Measurements from ENCODE around the gene GLP1R. TPM values are rescaled to one million over a fixed set of nuclear protein-coding genes. Genes with fewer than 3 reads are reported as not detected.

Gene GLP1R
- total and polyA plus RNA-seq, 4 donors, result not detected

DNA sequence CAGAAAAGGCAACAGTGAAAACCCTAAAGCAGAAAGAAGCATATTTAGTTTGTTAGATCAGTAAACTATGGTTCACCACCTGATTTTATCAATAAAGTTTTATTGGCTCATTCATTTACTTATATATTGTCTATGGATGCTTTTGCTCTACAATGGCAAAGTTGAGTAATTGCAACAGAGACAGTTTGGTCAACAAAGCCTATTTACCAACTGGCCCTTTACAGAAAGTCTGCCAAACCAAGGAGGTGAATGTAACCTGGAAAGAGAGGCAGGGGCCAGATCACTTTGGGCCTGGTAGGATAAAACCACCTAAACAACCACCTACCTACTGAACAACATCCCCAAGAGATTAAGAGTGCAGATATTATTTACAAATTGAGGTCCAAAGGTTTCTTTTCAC is 47.0 kb downstream of the GLP1R start:
- DNase-seq (no peak), ATAC-seq (ENCODE audit: low FRiP score) (no peak)
- Histone ChIP-seq H3K4me3 (ENCODE audit: low read length in 2 of 2) (no peak overlapping the region), H3K9me3 (ENCODE audit: control insufficient read depth, low read length) (no peaks in the 10 kb centered on the region), H3K27me3 (ENCODE audit: control insufficient read depth in 1 of 2, insufficient read depth in 2 of 2, low read length in 1 of 2) (no peaks in the 10 kb centered on the region), H3K4me1 (ENCODE audit: control insufficient read depth in 1 of 2, insufficient read depth in 2 of 2, low read length in 2 of 2) (no peaks in the 10 kb centered on the region), H3K36me3 (ENCODE audit: control insufficient read depth in 1 of 2, insufficient read depth in 2 of 2, low read length in 1 of 2) (peaks cover 0 to 1% of the 10 kb centered on the region in 2 donors), H3K27ac (ENCODE audit: low read depth in 1 of 2, low read length in 2 of 2) (no peak overlapping the region)
- intact Hi-C loops (cut with DNase I), result no loop called here

- 86 to 94% methylated on average over 3 of the region's 3 CpGs for WGBS, 2 donors
- no peaks in the 10 kb centered on the region for H3K9me3 ChIP-seq (ENCODE audit: control insufficient read depth, low read length)
- H3K27ac ChIP-seq (ENCODE audit: low read depth in 1 of 2, low read length in 2 of 2), result no peak overlapping the region
- no peaks in the 10 kb centered on the region for H3K4me1 ChIP-seq (ENCODE audit: control insufficient read depth in 1 of 2, insufficient read depth in 2 of 2, low read length in 2 of 2)
- intact Hi-C loops (cut with DNase I), result no loop called here
- peaks cover 0 to 1% of the 10 kb centered on the region in 2 donors for H3K36me3 ChIP-seq (ENCODE audit: control insufficient read depth in 1 of 2, insufficient read depth in 2 of 2, low read length in 1 of 2)
- no peak for DNase-seq
- H3K27me3 ChIP-seq (ENCODE audit: control insufficient read depth in 1 of 2, insufficient read depth in 2 of 2, low read length in 1 of 2), result no peaks in the 10 kb centered on the region
- H3K4me3 ChIP-seq (ENCODE audit: low read length in 2 of 2), result no peak overlapping the region
- ATAC-seq (ENCODE audit: low FRiP score), result no peak
Observed at GRCh38 chr6:39100358-39100757, 51.8 kb downstream of the GLP1R start.

GRCh38 chr6:39102071-39102820 is 53.7 kb downstream of the GLP1R start:
- peak in 1 of 2 donors; percentile 76 for DNase-seq
- H3K36me3 ChIP-seq (ENCODE audit: control insufficient read depth in 1 of 2, insufficient read depth in 2 of 2, low read length in 1 of 2), result peaks cover 0 to 1% of the 10 kb centered on the region in 2 donors

DNA sequence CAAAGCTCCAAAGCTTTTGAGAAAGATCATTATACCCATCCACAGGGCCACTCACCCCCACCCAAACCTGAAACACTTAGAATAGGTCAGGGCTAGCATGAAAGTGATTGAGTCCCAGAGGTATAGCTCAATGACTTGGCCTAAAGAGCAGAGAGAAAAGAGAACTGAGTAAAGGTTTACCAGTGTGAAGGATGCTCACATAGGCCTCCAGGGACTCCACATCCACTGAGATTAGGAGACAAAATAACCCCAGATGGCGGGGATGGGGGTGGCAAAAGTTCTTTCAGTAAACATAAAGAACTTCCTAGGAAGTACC is 54.2 kb downstream of the GLP1R start:
- intact Hi-C loops (cut with DNase I), result no loop called here
- H3K4me3 ChIP-seq (ENCODE audit: low read length in 2 of 2), result no peak overlapping the region
- ATAC-seq (ENCODE audit: low FRiP score) (no peak), DNase-seq (no peak)
- no peaks in the 10 kb centered on the region for H3K27me3 ChIP-seq (ENCODE audit: control insufficient read depth in 1 of 2, insufficient read depth in 2 of 2, low read length in 1 of 2)
- H3K36me3 ChIP-seq (ENCODE audit: control insufficient read depth in 1 of 2, insufficient read depth in 2 of 2, low read length in 1 of 2), result peaks cover 0 to 1% of the 10 kb centered on the region in 2 donors
- WGBS, 2 donors, result 97 to 100% methylated on average over 1 of the region's 1 CpG
- no peaks in the 10 kb centered on the region for H3K4me1 ChIP-seq (ENCODE audit: control insufficient read depth in 1 of 2, insufficient read depth in 2 of 2, low read length in 2 of 2)
- no peak overlapping the region for H3K27ac ChIP-seq (ENCODE audit: low read depth in 1 of 2, low read length in 2 of 2)
- H3K9me3 ChIP-seq (ENCODE audit: control insufficient read depth, low read length), result no peaks in the 10 kb centered on the region

More at GRCh38 chr6:39102071-39102820, 53.7 kb downstream of the GLP1R start:
- no peak for ATAC-seq (ENCODE audit: low FRiP score)
- Histone ChIP-seq H3K27me3 (ENCODE audit: control insufficient read depth in 1 of 2, insufficient read depth in 2 of 2, low read length in 1 of 2) (no peaks in the 10 kb centered on the region), H3K4me1 (ENCODE audit: control insufficient read depth in 1 of 2, insufficient read depth in 2 of 2, low read length in 2 of 2) (no peaks in the 10 kb centered on the region), H3K4me3 (ENCODE audit: low read length in 2 of 2) (peak overlapping the region in 1 of 2 donors; percentile 24), H3K9me3 (ENCODE audit: control insufficient read depth, low read length) (no peaks in the 10 kb centered on the region), H3K27ac (ENCODE audit: low read depth in 1 of 2, low read length in 2 of 2) (no peak overlapping the region)
- intact Hi-C loops (cut with DNase I), result no loop called here
- 27 to 29% methylated on average over 12 of the region's 12 CpGs for WGBS, 2 donors

- Histone ChIP-seq H3K4me3 (ENCODE audit: low read length in 2 of 2) (no peak overlapping the region), H3K36me3 (ENCODE audit: control insufficient read depth in 1 of 2, insufficient read depth in 2 of 2, low read length in 1 of 2) (peaks cover 0 to 1% of the 10 kb centered on the region in 2 donors), H3K27ac (ENCODE audit: low read depth in 1 of 2, low read length in 2 of 2) (no peak overlapping the region), H3K4me1 (ENCODE audit: control insufficient read depth in 1 of 2, insufficient read depth in 2 of 2, low read length in 2 of 2) (no peaks in the 10 kb centered on the region), H3K27me3 (ENCODE audit: control insufficient read depth in 1 of 2, insufficient read depth in 2 of 2, low read length in 1 of 2) (no peaks in the 10 kb centered on the region), H3K9me3 (ENCODE audit: control insufficient read depth, low read length) (no peaks in the 10 kb centered on the region)
- ATAC-seq (ENCODE audit: low FRiP score), result no peak
- WGBS, 2 donors, result 83 to 84% methylated on average over 4 of the region's 4 CpGs
- DNase-seq, result no peak
- intact Hi-C loops (cut with DNase I), result no loop called here
Observed at GRCh38 chr6:39104528-39104927, 55.9 kb downstream of the GLP1R start.

DNA sequence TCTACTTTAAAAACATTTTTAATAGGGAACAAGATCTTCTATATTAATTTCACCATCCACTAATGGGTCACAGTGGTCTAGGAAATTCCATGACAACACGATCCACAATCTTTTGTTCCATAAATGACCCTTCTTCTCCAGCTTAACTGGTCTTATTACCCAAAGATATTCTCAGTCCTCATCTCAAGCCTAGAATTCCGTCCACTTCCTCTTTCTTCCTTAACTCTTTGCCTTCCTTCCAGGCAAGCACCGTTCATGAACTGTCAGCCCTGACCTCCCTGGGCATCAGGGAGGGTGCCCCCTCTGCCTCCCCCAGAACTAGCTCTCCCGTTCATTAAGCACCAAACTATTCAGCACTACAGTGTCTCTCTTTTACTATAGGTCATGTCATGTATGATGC is 58.5 kb downstream of the GLP1R start:
- 90 to 91% methylated on average over 4 of the region's 4 CpGs for WGBS, 2 donors
- H3K27ac ChIP-seq (ENCODE audit: low read depth in 1 of 2, low read length in 2 of 2), result no peak overlapping the region
- H3K36me3 ChIP-seq (ENCODE audit: control insufficient read depth in 1 of 2, insufficient read depth in 2 of 2, low read length in 1 of 2), result no peaks in the 10 kb centered on the region
- H3K27me3 ChIP-seq (ENCODE audit: control insufficient read depth in 1 of 2, insufficient read depth in 2 of 2, low read length in 1 of 2), result no peaks in the 10 kb centered on the region
- no peaks in the 10 kb centered on the region for H3K9me3 ChIP-seq (ENCODE audit: control insufficient read depth, low read length)
- DNase-seq (no peak), ATAC-seq (ENCODE audit: low FRiP score) (no peak)
- intact Hi-C loops (cut with DNase I), result no loop called here
- no peaks in the 10 kb centered on the region for H3K4me1 ChIP-seq (ENCODE audit: control insufficient read depth in 1 of 2, insufficient read depth in 2 of 2, low read length in 2 of 2)
- no peak overlapping the region for H3K4me3 ChIP-seq (ENCODE audit: low read length in 2 of 2)

- no peaks in the 10 kb centered on the region for H3K9me3 ChIP-seq (ENCODE audit: control insufficient read depth, low read length)
- H3K27me3 ChIP-seq (ENCODE audit: control insufficient read depth in 1 of 2, insufficient read depth in 2 of 2, low read length in 1 of 2), result no peaks in the 10 kb centered on the region
- H3K4me1 ChIP-seq (ENCODE audit: control insufficient read depth in 1 of 2, insufficient read depth in 2 of 2, low read length in 2 of 2), result no peaks in the 10 kb centered on the region
- no peak overlapping the region for H3K27ac ChIP-seq (ENCODE audit: low read depth in 1 of 2, low read length in 2 of 2)
- no peaks in the 10 kb centered on the region for H3K36me3 ChIP-seq (ENCODE audit: control insufficient read depth in 1 of 2, insufficient read depth in 2 of 2, low read length in 1 of 2)
- 40 to 42% methylated on average over 2 of the region's 2 CpGs for WGBS, 2 donors
- no peak overlapping the region for H3K4me3 ChIP-seq (ENCODE audit: low read length in 2 of 2)
- no peak for ATAC-seq (ENCODE audit: low FRiP score)
- DNase-seq, result no peak
- intact Hi-C loops (cut with DNase I), result no loop called here
Observed at GRCh38 chr6:39107641-39108040, 59.1 kb downstream of the GLP1R start.

- no peaks in the 10 kb centered on the region for H3K9me3 ChIP-seq (ENCODE audit: control insufficient read depth, low read length)
- no peaks in the 10 kb centered on the region for H3K36me3 ChIP-seq (ENCODE audit: control insufficient read depth in 1 of 2, insufficient read depth in 2 of 2, low read length in 1 of 2)
- no peaks in the 10 kb centered on the region for H3K27me3 ChIP-seq (ENCODE audit: control insufficient read depth in 1 of 2, insufficient read depth in 2 of 2, low read length in 1 of 2)
- no peak overlapping the region for H3K27ac ChIP-seq (ENCODE audit: low read depth in 1 of 2, low read length in 2 of 2)
- H3K4me1 ChIP-seq (ENCODE audit: control insufficient read depth in 1 of 2, insufficient read depth in 2 of 2, low read length in 2 of 2), result no peaks in the 10 kb centered on the region
- DNase-seq, result no peak
- intact Hi-C loops (cut with DNase I), result no loop called here
- no peak overlapping the region for H3K4me3 ChIP-seq (ENCODE audit: low read length in 2 of 2)
- no peak for ATAC-seq (ENCODE audit: low FRiP score)
- WGBS, 2 donors, result 86 to 90% methylated on average over 7 of the region's 7 CpGs
Observed at GRCh38 chr6:39108041-39108839, 59.7 kb downstream of the GLP1R start.

GRCh38 chr6:39111280-39111679 is 62.7 kb downstream of the GLP1R start:
- no peak for ATAC-seq (ENCODE audit: low FRiP score)
- H3K4me1 ChIP-seq (ENCODE audit: control insufficient read depth in 1 of 2, insufficient read depth in 2 of 2, low read length in 2 of 2), result no peaks in the 10 kb centered on the region
- H3K9me3 ChIP-seq (ENCODE audit: control insufficient read depth, low read length), result no peaks in the 10 kb centered on the region
- intact Hi-C loops (cut with DNase I), result no loop called here
- no peak for DNase-seq
- H3K4me3 ChIP-seq (ENCODE audit: low read length in 2 of 2), result no peak overlapping the region
- WGBS, 2 donors, result 92 to 93% methylated on average over 5 of the region's 5 CpGs
- no peaks in the 10 kb centered on the region for H3K36me3 ChIP-seq (ENCODE audit: control insufficient read depth in 1 of 2, insufficient read depth in 2 of 2, low read length in 1 of 2)
- no peaks in the 10 kb centered on the region for H3K27me3 ChIP-seq (ENCODE audit: control insufficient read depth in 1 of 2, insufficient read depth in 2 of 2, low read length in 1 of 2)
- no peak overlapping the region for H3K27ac ChIP-seq (ENCODE audit: low read depth in 1 of 2, low read length in 2 of 2)
